Panc1 (cell line): ENCODE data around the gene ZW10. TPM values are rescaled to one million over a fixed set of nuclear protein-coding genes. Genes with fewer than 3 reads are reported as not detected.

Source experiments
- ATAC-seq: fragments of 200-7000 bp; cut with Tn5 transposase; 2 replicates; pipeline ENCODE4 v1.9.1; 2020; ENCODE audit warnings: mild to moderate bottlenecking, moderate library complexity
- BruUV-seq: library from RNA; stranded (reverse); fragments of 400-500 nt; replicated peaks from 2 replicates; lab custom pipeline; 2021; lab: Mats Ljungman, UMichigan
- CTCF ChIA-PET: fragments of 300-600 bp; sonication (Branson Sonifier 250); formaldehyde crosslinking; loops from one replicate; lab custom pipeline; 2022; ENCODE audit warnings: antibody characterized with exemption; lab: Charles Lee
- POLR2A ChIA-PET: fragments of 300-600 bp; sonication (Branson Sonifier 250); formaldehyde crosslinking; loops from one replicate; lab custom pipeline; 2022; ENCODE audit warnings: antibody characterized with exemption; lab: Charles Lee
- DNase-seq: peaks from one replicate; pipeline ENCODE4 v3.0.0-alpha.2; 2010; ENCODE audit warnings: low read depth, low spot score
- H3K27ac ChIP-seq: 2 replicates; pipeline ENCODE4 v1.5.1; 2011; ENCODE audit warnings: mild to moderate bottlenecking, low read length, inconsistent platforms
- H3K27me3 ChIP-seq: fragments of 200-500 bp; sonication (Bioruptor generic); 2 replicates; pipeline ENCODE4 v1.6.0; 2014; ENCODE audit warnings: low read length, inconsistent platforms; ENCODE audit not compliant: control insufficient read depth, insufficient read depth
- H3K36me3 ChIP-seq: fragments of 200-500 bp; sonication (Bioruptor generic); 2 replicates; pipeline ENCODE4 v1.5.1; 2014; ENCODE audit warnings: inconsistent platforms, mild to moderate bottlenecking, low read length, moderate library complexity; ENCODE audit not compliant: control insufficient read depth, insufficient read depth
- H3K4me1 ChIP-seq: 2 replicates; pipeline ENCODE4 v1.5.1; 2011; ENCODE audit warnings: inconsistent platforms, mild to moderate bottlenecking, low read length, moderate library complexity; ENCODE audit not compliant: control insufficient read depth, insufficient read depth
- H3K4me3 ChIP-seq, 2 experiments: 2 replicates each; pipeline ENCODE4 v1.5.1; 2011 to 2012; ENCODE audit warnings: low read depth in 2 of 2, low read length in 2 of 2, mild to moderate bottlenecking in 2 of 2, inconsistent platforms in 1 of 2, moderate library complexity in 1 of 2
- H3K9me3 ChIP-seq: fragments of 200-500 bp; sonication (Bioruptor generic); 2 replicates; pipeline ENCODE4 v1.5.1; 2014; ENCODE audit warnings: low read depth, mild to moderate bottlenecking, inconsistent platforms, low read length, moderate library complexity; ENCODE audit not compliant: control insufficient read depth, insufficient read depth
- POLR2AphosphoS5 ChIP-seq: IDR thresholded peaks from 2 replicates; pipeline ENCODE4 v1.6.1; 2012; ENCODE audit warnings: mild to moderate bottlenecking, low read depth, low read length, moderate library complexity
- SIN3A ChIP-seq: IDR thresholded peaks from 2 replicates; pipeline ENCODE4 v1.6.1; 2012; ENCODE audit warnings: low read depth, mild to moderate bottlenecking, low read length, moderate library complexity, borderline replicate concordance; ENCODE audit not compliant: insufficient read depth
- TCF7L2 ChIP-seq: IDR thresholded peaks from 2 replicates; pipeline ENCODE4 v1.6.1; 2011; ENCODE audit warnings: mild to moderate bottlenecking, low read depth, low read length, inconsistent platforms
- in situ Hi-C: cut with HindIII; loops from 2 replicates; pipeline ENCODE4 v1.10.0; 2016; ENCODE audit warnings: low sequenced_read_pairs, low pct_unique_long_range_greater_than_20kb
- intact Hi-C: fragments of 100-400 bp; cut with micrococcal nuclease; formaldehyde crosslinking; loops from one replicate; pipeline ENCODE4 v1.10.0; 2022; ENCODE audit not compliant: unreplicated experiment
- total RNA-seq: library from RNA; stranded (reverse); gene quantifications from one replicate; pipeline ENCODE4 v1.2.1, GENCODE V29; 2021; ENCODE audit not compliant: unreplicated experiment
- TF ChIP-seq, protein P1 (sequence below): fragments of 450-650 bp; IDR thresholded peaks from 2 replicates; pipeline ENCODE4 v1.5.1; 2017; ENCODE audit warnings: mild to moderate bottlenecking
- TF ChIP-seq, protein P2 (sequence below), 2 experiments: IDR thresholded peaks; 2 replicates each; pipeline ENCODE4 v1.6.1; 2011 to 2012; ENCODE audit warnings: low read depth in 2 of 2, control low read depth in 1 of 2, low read length in 1 of 2, mild to moderate bottlenecking in 1 of 2, moderate library complexity in 1 of 2; ENCODE audit not compliant: insufficient read depth in 1 of 2

Gene ZW10
- total RNA-seq, 1 experiment from 2014 or later = 31.5 TPM

DNA sequence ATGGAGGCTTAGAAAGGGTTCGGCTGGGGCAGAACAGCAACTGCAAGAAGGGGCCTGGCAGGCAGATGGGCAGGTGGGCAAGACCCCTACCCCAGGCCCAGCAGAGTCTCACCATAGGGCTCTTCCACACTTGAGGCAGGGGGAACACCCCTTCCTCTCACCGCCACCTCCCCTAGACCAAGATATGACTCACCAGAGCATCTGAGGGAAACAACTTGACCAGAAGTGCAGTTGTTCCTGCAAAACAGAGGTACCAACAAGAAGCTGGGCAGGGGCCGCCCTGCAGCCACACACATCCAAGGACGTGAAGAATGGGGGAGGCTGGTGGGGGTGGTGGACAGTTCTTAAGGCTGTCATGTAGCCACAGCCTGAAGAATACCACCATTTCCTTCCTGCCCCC lies 78.3 kb downstream of the ZW10 start:
- Histone ChIP-seq H3K4me1 (no peaks in the 10 kb centered on the region), H3K27me3 (no peaks in the 10 kb centered on the region), H3K36me3 (no peaks in the 10 kb centered on the region), H3K27ac (no peak overlapping the region), H3K4me3 (no peak overlapping the region), H3K9me3 (no peaks in the 10 kb centered on the region)
- TF ChIP-seq, protein P1, sequence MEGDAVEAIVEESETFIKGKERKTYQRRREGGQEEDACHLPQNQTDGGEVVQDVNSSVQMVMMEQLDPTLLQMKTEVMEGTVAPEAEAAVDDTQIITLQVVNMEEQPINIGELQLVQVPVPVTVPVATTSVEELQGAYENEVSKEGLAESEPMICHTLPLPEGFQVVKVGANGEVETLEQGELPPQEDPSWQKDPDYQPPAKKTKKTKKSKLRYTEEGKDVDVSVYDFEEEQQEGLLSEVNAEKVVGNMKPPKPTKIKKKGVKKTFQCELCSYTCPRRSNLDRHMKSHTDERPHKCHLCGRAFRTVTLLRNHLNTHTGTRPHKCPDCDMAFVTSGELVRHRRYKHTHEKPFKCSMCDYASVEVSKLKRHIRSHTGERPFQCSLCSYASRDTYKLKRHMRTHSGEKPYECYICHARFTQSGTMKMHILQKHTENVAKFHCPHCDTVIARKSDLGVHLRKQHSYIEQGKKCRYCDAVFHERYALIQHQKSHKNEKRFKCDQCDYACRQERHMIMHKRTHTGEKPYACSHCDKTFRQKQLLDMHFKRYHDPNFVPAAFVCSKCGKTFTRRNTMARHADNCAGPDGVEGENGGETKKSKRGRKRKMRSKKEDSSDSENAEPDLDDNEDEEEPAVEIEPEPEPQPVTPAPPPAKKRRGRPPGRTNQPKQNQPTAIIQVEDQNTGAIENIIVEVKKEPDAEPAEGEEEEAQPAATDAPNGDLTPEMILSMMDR = no peak
- TF ChIP-seq SIN3A (no peak), POLR2AphosphoS5 (no peak), TCF7L2 (no peak)
- TF ChIP-seq, protein P2, sequence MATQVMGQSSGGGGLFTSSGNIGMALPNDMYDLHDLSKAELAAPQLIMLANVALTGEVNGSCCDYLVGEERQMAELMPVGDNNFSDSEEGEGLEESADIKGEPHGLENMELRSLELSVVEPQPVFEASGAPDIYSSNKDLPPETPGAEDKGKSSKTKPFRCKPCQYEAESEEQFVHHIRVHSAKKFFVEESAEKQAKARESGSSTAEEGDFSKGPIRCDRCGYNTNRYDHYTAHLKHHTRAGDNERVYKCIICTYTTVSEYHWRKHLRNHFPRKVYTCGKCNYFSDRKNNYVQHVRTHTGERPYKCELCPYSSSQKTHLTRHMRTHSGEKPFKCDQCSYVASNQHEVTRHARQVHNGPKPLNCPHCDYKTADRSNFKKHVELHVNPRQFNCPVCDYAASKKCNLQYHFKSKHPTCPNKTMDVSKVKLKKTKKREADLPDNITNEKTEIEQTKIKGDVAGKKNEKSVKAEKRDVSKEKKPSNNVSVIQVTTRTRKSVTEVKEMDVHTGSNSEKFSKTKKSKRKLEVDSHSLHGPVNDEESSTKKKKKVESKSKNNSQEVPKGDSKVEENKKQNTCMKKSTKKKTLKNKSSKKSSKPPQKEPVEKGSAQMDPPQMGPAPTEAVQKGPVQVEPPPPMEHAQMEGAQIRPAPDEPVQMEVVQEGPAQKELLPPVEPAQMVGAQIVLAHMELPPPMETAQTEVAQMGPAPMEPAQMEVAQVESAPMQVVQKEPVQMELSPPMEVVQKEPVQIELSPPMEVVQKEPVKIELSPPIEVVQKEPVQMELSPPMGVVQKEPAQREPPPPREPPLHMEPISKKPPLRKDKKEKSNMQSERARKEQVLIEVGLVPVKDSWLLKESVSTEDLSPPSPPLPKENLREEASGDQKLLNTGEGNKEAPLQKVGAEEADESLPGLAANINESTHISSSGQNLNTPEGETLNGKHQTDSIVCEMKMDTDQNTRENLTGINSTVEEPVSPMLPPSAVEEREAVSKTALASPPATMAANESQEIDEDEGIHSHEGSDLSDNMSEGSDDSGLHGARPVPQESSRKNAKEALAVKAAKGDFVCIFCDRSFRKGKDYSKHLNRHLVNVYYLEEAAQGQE (IDR thresholded peaks at IDR 0.05; ENCODE audit: insufficient read depth in 1 of 2, low read depth in 2 of 2, low read length in 1 of 2) = no peak
- ATAC-seq (no peak), DNase-seq (no peak)
- intact Hi-C loops (no loop called here), in situ Hi-C loops (no loop called here)
- ChIA-PET CTCF (no interaction called here), POLR2A (no interaction called here)
- no TSS peak for BruUV-seq

DNA sequence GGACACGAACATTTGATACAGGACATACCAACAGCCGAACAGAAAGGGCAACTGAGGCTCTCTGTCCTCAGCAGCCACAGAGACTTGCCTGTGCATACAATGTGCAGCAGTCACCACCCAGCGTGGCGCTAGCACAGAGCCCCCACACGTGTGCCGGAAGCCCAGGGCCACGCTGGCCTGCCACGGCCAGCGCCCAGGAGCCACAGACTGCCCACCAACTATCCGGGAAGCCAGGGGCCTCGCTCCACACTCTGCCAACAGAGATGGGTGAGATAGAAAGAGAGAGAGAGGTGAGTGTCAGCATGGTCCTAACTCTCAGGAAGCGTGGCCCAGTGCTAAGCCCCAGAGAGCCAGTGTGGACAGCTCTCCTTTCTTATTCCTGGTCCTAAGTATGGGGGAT lies 79.1 kb downstream of the ZW10 start:
- in situ Hi-C loops (no loop called here), intact Hi-C loops (no loop called here)
- CTCF ChIA-PET = no interaction called here

More for the DNA sequence above, 79.1 kb downstream of the ZW10 start:
- ATAC-seq (no peak), DNase-seq (no peak)
- no peak overlapping the region for H3K4me3 ChIP-seq
- no peaks in the 10 kb centered on the region for H3K9me3 ChIP-seq
- POLR2A ChIA-PET = no interaction called here
- TF ChIP-seq TCF7L2 = no peak
- no peak for TF ChIP-seq SIN3A
- TF ChIP-seq, protein P2 (IDR thresholded peaks at IDR 0.05; ENCODE audit: insufficient read depth in 1 of 2, low read depth in 2 of 2, low read length in 1 of 2) = no peak
- TF ChIP-seq, protein P1 = no peak
- TF ChIP-seq POLR2AphosphoS5 = no peak
- no TSS peak for BruUV-seq
- no peak overlapping the region for H3K27ac ChIP-seq
- no peaks in the 10 kb centered on the region for H3K36me3 ChIP-seq
- no peaks in the 10 kb centered on the region for H3K4me1 ChIP-seq
- no peaks in the 10 kb centered on the region for H3K27me3 ChIP-seq
